ENCODE results near the gene UBL3.

Gene UBL3

GRCh38 chr13:29718694-29719093, 131.7 kb downstream of the UBL3 start:
- in situ Hi-C loops (cut with MboI; ENCODE audit: low sequenced_read_pairs) = loop anchor here (25.0 kb wide), 1 partner anchor 181 kb away; no protein-coding TSS in a partner anchor

DNA sequence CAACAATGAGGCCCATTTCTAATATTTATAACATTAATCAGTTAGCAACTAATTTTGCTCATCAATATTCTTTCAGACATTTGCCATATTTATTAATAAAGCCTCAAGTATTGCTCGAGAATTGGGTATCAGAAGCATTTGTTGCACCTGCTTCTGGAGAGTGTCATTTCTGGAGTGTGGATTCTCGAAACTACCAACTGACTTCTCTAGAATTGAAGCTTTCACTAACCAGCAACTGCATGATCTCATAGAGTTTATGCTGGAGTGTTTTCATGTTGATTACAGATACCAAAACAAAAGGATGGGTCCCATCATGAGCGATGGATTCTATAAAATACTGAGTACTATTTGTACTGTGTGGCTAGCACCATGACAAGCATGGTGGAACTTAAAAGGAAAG, 133.9 kb downstream of the UBL3 start:
- in situ Hi-C loops (cut with MboI; ENCODE audit: low sequenced_read_pairs) = loop anchor here (25.0 kb wide), 1 partner anchor 179 kb away; no protein-coding TSS in a partner anchor

Measured in HL-60/S4 treated with phorbol 12-myristate 13-acetate at 8.2 ng/mL for 4 days and 3 days (cell line).